ENCODE measurements around the gene TEAD1.

DNA sequence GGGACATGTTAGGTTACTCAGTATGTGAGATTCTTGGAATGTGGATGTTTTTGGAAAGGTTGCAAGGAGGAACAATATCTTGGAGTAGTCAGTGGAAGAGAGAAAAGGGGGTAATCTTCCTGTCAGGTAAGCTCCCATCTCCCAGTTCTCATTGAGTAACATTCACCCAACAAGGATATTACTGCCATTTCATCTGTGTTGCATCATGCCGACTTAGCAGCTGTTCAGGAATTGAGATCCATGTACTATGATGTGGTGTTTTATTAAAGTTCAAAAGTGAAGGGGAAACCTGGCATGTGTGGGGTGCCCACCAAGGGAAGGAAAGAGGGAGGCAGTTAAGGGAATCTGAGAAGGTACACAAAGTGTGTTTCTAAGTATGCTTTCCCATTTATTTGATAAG lies 276.4 kb downstream of the TEAD1 start:
- TF ChIP-seq, protein P1, sequence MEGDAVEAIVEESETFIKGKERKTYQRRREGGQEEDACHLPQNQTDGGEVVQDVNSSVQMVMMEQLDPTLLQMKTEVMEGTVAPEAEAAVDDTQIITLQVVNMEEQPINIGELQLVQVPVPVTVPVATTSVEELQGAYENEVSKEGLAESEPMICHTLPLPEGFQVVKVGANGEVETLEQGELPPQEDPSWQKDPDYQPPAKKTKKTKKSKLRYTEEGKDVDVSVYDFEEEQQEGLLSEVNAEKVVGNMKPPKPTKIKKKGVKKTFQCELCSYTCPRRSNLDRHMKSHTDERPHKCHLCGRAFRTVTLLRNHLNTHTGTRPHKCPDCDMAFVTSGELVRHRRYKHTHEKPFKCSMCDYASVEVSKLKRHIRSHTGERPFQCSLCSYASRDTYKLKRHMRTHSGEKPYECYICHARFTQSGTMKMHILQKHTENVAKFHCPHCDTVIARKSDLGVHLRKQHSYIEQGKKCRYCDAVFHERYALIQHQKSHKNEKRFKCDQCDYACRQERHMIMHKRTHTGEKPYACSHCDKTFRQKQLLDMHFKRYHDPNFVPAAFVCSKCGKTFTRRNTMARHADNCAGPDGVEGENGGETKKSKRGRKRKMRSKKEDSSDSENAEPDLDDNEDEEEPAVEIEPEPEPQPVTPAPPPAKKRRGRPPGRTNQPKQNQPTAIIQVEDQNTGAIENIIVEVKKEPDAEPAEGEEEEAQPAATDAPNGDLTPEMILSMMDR (IDR thresholded peaks at IDR 0.05; ENCODE audit: extremely low read depth in 1 of 2, insufficient read depth in 1 of 2, low read depth in 1 of 2, low read length in 2 of 2): no peak
- TF ChIP-seq POLR2A (IDR thresholded peaks at IDR 0.05; ENCODE audit: low read depth, low read length) (no peak), EZH2 (IDR thresholded peaks at IDR 0.05; ENCODE audit: borderline replicate concordance, low read depth, low read length, severe bottlenecking) (no peak), POLR2AphosphoS5 (IDR thresholded peaks at IDR 0.05; ENCODE audit: insufficient read depth, low read depth, low read length) (no peak), FOS (IDR thresholded peaks at IDR 0.05; ENCODE audit: borderline replicate concordance, insufficient read depth, low read length) (no peak), JUN (IDR thresholded peaks at IDR 0.05; ENCODE audit: borderline replicate concordance, insufficient read depth, insufficient read length, low read depth) (no peak)
